ENCODE data around the gene ZBP1.

The ZBP1 gene

DNA sequence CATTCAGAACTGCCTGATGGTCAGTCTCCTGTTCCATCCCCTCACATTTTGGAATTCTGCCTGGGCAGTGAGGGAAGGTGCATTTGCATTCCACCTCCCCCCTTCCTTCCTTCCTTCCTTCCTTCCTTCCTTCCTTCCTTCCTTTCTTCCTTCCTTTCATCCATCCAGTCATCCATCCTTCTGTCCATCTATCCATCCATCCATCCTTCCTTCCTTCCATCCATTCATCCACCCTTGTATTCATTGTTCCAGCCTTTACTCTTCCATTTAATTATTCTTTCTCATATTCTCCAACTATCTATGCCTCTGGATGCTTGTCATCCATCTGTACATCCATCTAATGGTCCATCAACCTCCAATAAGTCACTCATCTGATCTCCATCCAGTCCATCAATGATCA lies 45.3 kb downstream of the ZBP1 start:
- no peak for DNase-seq (ENCODE audit: low read depth in 1 of 2, low spot score in 1 of 2)

DNA sequence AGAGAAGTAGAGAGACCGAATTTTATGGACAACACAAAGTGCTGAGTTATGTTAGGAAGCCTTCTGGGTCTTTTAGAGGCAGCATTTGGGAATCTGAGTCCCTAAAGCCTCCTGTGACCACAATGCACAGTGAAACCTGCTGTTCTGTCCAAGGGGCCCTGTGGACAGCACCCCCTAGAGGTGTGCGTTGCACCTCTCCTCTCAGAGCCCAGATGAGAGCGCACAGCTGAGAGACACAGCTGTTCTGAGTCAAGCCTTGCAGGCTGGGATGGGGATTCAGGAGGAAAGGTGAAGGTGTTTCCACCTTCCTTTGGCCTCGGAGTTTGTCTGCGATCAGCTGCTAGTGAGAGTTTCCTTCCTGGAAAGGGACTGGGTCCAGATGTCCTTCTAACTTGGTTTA lies 46.3 kb downstream of the ZBP1 start:
- no peak for DNase-seq (ENCODE audit: low read depth in 1 of 2, low spot score in 1 of 2)

GRCh38 chr20:57573242-57573641 lies 47.0 kb downstream of the ZBP1 start:
- no peak for DNase-seq (ENCODE audit: low read depth in 1 of 2, low spot score in 1 of 2)

DNA sequence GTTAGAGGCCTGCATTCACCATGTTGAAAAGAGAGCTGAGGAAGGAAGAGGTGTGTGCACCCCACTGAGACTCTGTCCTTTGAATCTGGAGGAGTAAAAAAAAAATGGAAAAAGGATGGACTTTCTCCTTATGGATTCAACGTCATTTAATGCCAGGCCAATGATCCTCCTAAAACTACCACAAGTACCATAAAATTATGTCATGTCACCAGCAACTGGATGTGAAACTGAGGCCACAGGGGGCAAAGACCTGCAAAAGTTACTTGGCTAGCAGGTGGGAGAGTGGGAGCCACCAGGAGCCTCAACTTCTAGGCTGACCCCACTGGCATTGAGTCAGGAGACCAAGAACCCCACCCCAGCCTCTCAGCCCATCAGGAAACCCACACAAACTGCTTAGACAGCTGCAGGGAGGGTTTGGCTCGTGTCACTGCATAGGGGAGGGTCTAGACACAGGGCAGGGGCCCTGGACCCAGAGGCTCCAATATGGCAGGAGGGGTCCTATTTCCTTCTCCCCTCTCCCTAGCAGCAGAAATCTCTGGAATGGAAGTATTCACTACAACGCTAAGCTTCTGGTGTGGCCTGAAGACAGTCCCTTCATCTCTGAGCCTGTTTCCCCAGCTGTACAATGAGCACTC lies 48.3 kb downstream of the ZBP1 start:
- DNase-seq (ENCODE audit: low read depth in 1 of 2, low spot score in 1 of 2) = no peak

GRCh38 chr20:57570920-57571319 lies 49.3 kb downstream of the ZBP1 start:
- no peak for DNase-seq (ENCODE audit: low read depth in 1 of 2, low spot score in 1 of 2)

DNA sequence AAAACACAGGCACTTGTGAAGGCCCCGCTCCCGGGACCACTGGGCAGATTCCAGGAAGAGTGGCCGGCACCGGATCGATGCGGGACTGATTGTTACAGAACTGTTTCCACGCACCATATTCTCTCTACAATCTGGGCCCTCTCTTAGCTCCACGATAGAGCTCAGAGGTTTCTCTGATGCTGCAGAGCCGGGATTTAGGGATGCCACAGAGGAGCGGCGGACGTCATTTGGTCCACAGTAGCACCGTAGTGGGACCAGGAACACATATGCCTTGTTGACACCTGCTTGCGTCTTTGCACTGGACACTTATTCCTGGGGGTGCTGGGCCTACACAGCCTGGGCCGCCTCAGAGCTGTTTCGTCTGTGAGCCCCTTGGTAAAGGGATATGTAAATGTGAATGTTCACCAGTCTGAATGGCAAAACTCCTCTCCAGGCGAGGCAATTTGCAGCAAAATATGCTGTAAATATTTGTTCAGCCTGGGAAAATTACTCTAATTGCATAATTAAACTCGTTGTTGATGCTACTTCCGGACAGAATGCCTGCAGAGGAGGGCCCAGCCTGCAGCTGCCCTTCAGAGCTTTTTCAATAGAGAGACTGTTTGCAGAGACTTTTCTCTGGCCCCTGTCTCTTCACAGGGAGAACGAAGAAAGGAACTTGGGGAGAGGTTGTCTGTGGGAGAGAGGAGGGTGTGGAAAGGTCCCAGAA lies 49.9 kb downstream of the ZBP1 start:
- no peak for DNase-seq (ENCODE audit: low read depth in 1 of 2, low spot score in 1 of 2)

GRCh38 chr20:57568960-57569359 lies 51.3 kb downstream of the ZBP1 start:
- no peak for DNase-seq (ENCODE audit: low read depth in 1 of 2, low spot score in 1 of 2)

DNA sequence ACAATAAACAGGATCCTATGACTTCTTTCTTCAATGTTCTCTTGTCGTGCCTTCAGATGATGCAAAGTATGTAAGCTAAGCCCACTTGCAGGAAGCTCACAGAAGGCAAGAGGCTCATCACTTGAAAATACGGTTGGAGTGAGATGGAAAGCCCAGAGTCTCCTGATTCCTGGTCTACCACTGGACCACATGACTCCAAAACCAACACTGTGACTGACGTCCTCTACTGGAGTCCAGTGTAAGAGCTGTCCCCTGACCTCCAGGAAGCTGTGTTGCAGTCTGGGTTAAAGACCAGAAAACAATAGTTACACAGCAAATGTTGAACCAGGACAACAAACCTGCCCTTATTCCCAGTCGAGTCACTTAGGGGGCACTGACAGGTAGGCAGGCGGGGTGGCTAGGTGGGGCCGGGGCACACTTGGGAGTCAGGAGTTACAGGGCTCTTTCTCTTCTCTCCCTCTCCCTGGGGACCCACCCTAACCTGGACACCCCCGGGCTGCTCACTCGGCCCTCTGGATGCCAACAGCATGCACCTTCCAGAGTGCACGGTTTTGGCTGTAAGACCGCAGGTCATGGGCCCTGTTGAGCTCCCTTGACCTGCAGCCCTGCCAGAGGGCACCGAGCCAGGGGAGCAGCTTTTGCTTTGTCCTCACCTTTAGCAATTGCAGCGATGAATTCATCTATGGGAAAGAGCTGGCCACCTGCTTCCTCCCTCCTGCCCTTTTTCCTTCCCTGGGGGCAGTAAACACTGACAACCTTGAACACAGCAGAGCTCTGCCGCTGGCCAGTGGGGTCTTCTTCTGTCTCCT lies 51.9 kb downstream of the ZBP1 start:
- no peak for DNase-seq (ENCODE audit: low read depth in 1 of 2, low spot score in 1 of 2)

- DNase-seq (ENCODE audit: low read depth in 1 of 2, low spot score in 1 of 2) = no peak
These were observed 52.7 kb downstream of the ZBP1 start for GRCh38 chr20:57567471-57568079.

GRCh38 chr20:57566803-57567459 lies 53.3 kb downstream of the ZBP1 start:
- no peak for DNase-seq (ENCODE audit: low read depth in 1 of 2, low spot score in 1 of 2)

DNA sequence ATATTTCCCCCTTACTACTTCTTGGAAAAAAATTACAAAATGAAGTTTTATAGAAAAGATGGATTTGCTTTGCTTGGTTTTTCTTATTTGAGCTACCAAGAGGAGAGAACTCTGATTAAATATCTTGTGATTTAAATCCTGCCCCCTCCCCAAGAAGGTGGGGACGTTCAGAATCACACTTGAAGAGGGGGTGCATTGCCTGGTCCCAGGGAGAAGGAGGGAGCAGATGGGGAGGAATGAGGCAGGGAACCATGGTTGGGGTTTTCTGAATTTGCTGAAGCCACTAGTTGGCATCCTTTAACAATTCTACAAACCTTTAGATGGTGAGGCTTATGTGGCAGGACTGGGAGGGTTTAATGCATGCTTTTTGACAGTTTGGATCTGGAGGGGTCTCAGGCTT lies 53.8 kb downstream of the ZBP1 start:
- no peak for DNase-seq (ENCODE audit: low read depth in 1 of 2, low spot score in 1 of 2)

GRCh38 chr20:57564951-57565642 lies 55.1 kb downstream of the ZBP1 start:
- DNase-seq (ENCODE audit: low read depth in 1 of 2, low spot score in 1 of 2) = no peak

DNA sequence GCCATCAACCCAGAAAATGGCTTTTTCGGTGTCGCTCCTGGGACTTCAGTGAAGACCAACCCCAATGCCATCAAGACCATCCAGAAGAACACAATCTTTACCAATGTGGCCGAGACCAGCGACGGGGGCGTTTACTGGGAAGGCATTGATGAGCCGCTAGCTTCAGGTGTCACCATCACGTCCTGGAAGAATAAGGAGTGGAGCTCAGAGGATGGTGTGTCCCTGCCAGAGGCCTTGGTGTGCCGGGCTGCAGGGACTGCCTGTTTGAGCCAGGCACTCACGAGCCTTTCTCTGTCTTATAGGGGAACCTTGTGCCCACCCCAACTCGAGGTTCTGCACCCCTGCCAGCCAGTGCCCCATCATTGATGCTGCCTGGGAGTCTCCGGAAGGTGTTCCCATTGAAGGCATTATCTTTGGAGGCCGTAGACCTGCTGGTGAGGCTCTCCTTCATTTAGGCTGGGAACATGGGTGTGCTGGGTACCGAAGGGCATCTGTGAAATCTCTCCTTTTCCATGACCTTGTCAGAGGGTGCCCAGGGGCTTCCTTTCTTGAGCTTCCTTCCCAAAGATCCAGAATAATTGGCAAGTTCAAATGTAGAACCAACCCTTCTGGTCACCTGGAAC lies 55.9 kb downstream of the ZBP1 start:
- no peak for DNase-seq (ENCODE audit: low read depth in 1 of 2, low spot score in 1 of 2)

GRCh38 chr20:57563522-57563921 lies 56.7 kb downstream of the ZBP1 start:
- no peak for DNase-seq (ENCODE audit: low read depth in 1 of 2, low spot score in 1 of 2)

- DNase-seq (ENCODE audit: low read depth in 1 of 2, low spot score in 1 of 2) = no peak
These were observed 57.4 kb downstream of the ZBP1 start for GRCh38 chr20:57562541-57563465.

GRCh38 chr20:57561356-57562279 lies 58.6 kb downstream of the ZBP1 start:
- DNase-seq (ENCODE audit: low read depth in 1 of 2, low spot score in 1 of 2) = no peak

- no peak for DNase-seq (ENCODE audit: low read depth in 1 of 2, low spot score in 1 of 2)
These were observed 59.5 kb downstream of the ZBP1 start, which contains the start of gene PCK1 for GRCh38 chr20:57560554-57561355. PCK1 (plus strand) TSS chr20:57561110; CDS start chr20:57561412, 302 bp downstream.

Measured in activated CD4-positive, alpha-beta T cell treated with anti-CD3 and anti-CD28 coated beads, Interleukin-2, amount 50 U/mL, for 24 hours (primary cell).